Measurements from ENCODE around the gene ODAD4.

Gene ODAD4, protein sequence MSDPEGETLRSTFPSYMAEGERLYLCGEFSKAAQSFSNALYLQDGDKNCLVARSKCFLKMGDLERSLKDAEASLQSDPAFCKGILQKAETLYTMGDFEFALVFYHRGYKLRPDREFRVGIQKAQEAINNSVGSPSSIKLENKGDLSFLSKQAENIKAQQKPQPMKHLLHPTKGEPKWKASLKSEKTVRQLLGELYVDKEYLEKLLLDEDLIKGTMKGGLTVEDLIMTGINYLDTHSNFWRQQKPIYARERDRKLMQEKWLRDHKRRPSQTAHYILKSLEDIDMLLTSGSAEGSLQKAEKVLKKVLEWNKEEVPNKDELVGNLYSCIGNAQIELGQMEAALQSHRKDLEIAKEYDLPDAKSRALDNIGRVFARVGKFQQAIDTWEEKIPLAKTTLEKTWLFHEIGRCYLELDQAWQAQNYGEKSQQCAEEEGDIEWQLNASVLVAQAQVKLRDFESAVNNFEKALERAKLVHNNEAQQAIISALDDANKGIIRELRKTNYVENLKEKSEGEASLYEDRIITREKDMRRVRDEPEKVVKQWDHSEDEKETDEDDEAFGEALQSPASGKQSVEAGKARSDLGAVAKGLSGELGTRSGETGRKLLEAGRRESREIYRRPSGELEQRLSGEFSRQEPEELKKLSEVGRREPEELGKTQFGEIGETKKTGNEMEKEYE

DNA sequence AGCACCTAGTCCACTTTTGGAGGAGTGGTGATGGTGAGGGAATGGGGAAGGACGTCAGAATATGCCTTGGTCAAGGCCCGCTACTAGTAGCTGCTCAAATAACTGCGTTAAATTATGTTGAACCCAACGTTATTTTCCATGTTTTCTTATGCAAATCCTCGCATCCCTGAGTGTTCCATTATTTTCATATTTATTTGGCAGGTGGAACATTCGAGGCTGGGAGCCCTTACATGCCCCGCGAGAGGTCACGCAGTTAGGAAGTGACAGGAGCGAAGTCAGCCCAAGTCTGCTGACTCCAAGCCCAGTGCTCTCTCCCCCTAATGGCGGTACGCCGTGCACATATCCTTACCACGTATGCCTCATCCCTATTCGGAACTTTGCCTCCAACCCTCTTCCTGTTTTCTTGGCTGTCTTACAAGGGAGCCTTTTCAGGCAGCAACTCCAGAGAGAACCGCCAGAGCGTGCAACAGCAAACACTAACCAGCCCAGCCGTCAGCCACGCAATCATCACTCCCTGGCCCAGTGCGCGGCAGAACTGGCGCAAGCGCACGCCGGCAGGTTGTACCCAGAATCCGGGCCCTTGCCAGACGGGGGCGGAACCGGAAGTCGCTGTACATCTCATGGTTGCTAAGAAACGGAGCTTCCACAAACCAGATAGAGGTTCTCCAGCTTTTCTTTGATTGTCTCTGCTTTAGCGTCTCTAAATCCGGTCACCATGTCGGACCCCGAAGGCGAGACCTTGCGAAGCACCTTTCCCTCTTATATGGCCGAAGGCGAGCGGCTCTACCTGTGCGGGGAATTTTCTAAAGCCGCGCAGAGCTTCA is at the start of gene ODAD4:
ODAD4 (plus strand) TSS at position 609 of the 824 bp plus-strand sequence; CDS start at position 716, 107 bp downstream.
- peak; percentile 93 for DNase-seq (ENCODE audit: extremely low read depth, low read depth)
- TF ChIP-seq, protein P1, sequence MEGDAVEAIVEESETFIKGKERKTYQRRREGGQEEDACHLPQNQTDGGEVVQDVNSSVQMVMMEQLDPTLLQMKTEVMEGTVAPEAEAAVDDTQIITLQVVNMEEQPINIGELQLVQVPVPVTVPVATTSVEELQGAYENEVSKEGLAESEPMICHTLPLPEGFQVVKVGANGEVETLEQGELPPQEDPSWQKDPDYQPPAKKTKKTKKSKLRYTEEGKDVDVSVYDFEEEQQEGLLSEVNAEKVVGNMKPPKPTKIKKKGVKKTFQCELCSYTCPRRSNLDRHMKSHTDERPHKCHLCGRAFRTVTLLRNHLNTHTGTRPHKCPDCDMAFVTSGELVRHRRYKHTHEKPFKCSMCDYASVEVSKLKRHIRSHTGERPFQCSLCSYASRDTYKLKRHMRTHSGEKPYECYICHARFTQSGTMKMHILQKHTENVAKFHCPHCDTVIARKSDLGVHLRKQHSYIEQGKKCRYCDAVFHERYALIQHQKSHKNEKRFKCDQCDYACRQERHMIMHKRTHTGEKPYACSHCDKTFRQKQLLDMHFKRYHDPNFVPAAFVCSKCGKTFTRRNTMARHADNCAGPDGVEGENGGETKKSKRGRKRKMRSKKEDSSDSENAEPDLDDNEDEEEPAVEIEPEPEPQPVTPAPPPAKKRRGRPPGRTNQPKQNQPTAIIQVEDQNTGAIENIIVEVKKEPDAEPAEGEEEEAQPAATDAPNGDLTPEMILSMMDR (IDR thresholded peaks at IDR 0.05; ENCODE audit: low read depth, low read length) = peak; percentile 44

DNA sequence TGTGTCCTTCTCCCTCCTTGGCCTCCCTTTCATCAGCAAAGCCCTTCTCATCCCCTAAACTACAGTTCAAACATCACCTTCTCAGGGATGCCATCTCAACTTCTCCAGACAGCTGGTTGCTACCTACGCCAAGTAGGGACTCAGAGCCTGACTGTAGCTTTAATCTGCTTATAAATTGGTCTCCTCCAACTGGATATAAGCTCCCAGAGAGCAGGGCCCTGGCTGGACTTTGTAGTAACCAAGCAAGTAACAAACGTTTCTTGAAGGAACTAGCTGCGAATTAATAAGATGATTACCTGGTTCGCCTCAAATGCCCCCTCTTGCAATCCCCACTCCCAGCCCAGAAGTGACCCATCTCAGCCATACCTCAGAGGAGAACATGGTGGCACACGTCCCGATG is 47.7 kb upstream of the ODAD4 start:
- no peak for DNase-seq (ENCODE audit: extremely low read depth, low read depth)
- TF ChIP-seq, protein P1 (IDR thresholded peaks at IDR 0.05; ENCODE audit: low read depth, low read length) = no peak

DNA sequence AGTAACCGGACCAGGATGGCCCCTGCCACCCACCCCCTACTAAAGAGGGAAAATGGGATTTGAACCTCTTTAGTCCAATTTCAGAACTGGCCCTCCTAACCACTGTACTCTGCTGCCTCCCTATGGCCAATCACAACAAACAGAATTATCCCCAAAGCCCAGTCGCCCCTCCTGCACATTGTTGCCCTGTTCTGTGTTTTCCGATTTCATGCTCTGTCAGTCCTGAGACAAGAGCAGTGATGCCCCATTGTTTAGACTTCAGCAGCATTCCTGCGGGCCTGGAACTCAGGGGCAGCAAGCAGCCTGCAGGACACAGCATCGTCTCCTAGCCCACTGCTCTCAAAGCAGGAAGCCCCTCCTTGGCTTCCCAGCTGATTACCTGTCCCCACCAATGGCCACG is 44.7 kb upstream of the ODAD4 start:
- TF ChIP-seq, protein P1 (IDR thresholded peaks at IDR 0.05; ENCODE audit: low read depth, low read length) = peak; percentile 3
- no peak for DNase-seq (ENCODE audit: extremely low read depth, low read depth)

DNA sequence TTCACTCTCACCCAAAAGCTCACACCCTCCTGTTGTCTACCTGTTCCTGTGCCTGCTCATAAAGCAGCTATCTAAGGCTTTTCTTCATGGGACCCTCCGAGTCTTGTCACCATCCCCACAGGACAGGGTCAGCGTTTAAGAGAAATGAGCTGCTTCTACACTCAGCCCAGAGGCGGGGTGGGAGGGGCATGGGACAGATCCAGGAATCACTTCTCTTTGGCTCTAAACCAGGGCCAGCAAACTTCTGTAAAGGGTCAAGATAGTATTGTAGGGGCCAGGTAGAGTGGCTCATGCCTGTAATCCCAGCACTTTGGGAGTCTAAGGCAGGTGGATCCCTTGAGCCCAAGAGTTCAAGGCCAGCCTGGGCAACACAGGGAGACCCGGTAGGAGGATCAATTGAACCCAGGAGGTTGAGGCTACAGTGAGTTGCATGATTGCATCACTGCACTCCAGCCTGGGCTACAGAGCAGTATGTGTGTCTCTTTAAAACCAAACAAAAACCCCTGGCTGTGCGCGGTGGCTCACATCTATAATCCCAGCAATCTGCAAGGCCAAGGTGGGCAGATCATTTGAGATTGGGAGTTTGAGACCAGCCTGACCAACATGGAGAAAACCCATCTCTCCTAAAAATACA is 42.0 kb upstream of the ODAD4 start:
- DNase-seq (ENCODE audit: extremely low read depth, low read depth) = no peak
- TF ChIP-seq, protein P1 (IDR thresholded peaks at IDR 0.05; ENCODE audit: low read depth, low read length) = no peak

DNA sequence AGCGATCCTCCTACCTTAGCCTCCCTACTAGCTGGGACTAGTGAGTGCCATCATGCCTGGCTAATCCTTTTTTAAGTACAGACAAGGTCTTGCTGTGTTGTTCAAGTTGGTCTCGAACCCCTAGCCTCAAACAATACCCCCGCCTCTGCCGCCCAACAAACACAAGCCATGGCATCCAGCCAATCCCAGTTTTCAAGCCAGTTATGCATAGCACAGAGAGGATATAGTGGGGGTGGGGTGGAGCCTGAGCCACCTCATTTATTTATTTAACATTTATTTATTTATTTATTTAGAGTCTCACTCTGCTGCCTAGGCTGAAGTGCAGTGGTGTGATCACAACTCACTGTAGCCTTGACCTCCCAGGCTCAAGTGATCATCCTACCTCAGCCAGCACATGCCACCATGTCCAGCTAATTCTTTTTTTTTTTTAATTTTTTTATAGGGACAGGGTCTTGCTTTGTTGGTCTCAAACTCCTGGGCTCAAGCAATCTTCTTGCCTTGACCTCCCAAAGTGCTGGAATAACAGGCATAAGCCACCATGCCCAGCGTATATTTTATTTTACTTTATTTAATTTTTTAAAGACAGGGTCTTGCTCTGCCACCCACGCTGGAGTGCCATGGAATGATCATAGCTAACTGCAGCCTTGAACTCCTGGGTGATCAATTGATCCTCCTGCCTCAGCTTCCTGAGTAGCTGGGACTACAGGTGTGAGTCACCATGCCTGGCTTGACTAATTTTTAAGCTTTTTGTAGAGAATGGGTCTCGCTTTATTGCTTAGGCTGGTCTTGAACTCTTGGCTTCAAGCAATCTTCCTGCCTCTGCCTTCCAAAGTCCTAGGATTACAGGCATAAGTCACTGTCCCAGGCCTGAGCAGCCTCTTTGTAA is 39.0 kb upstream of the ODAD4 start:
- no peak for DNase-seq (ENCODE audit: extremely low read depth, low read depth)
- TF ChIP-seq, protein P1 (IDR thresholded peaks at IDR 0.05; ENCODE audit: low read depth, low read length) = no peak

DNA sequence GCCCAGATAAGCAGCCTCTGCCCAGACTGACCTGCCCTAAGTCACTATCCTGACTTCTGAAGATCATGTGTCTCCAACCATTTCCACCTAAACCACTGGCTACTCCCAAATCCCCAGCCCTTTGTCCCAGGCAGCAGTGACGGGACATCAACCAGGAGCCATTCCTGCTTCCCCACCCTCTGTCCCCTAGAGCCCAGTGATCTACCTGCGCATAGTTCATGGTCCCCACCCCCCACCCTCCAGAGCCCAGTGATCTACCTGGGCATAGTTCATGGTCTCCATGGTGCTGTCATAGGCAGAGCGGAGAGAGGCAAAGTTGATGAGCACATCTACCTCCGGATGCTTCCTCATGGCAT is 38.4 kb upstream of the ODAD4 start:
- no peak for DNase-seq (ENCODE audit: extremely low read depth, low read depth)
- TF ChIP-seq, protein P1 (IDR thresholded peaks at IDR 0.05; ENCODE audit: low read depth, low read length) = no peak
